GM12891 (cell line): Measurements from ENCODE around the gene LAMA2.

Experiments used
- PAX5 ChIP-seq: IDR thresholded peaks from 2 replicates; pipeline ENCODE4 v1.6.1; 2011; ENCODE audit warnings: low read length, moderate library complexity, mild to moderate bottlenecking; ENCODE audit not compliant: insufficient read depth, severe bottlenecking
- POLR2A ChIP-seq: IDR thresholded peaks from 2 replicates; pipeline ENCODE4 v1.6.1; 2011; ENCODE audit warnings: low read depth, low read length, control low read depth
- POLR2AphosphoS5 ChIP-seq: IDR thresholded peaks from 2 replicates; pipeline ENCODE4 v1.6.1; 2011; ENCODE audit warnings: low read depth, low read length, control low read depth
- POU2F2 ChIP-seq: IDR thresholded peaks from 2 replicates; pipeline ENCODE4 v1.6.1; 2011; ENCODE audit warnings: low read depth, mild to moderate bottlenecking, control low read depth, low read length, moderate library complexity
- SPI1 ChIP-seq: IDR thresholded peaks from 2 replicates; pipeline ENCODE4 v1.6.1; 2011; ENCODE audit warnings: low read depth, low read length, control low read depth
- TAF1 ChIP-seq: IDR thresholded peaks from 2 replicates; pipeline ENCODE4 v1.6.1; 2011; ENCODE audit warnings: low read depth, low read length, control low read depth

DNA sequence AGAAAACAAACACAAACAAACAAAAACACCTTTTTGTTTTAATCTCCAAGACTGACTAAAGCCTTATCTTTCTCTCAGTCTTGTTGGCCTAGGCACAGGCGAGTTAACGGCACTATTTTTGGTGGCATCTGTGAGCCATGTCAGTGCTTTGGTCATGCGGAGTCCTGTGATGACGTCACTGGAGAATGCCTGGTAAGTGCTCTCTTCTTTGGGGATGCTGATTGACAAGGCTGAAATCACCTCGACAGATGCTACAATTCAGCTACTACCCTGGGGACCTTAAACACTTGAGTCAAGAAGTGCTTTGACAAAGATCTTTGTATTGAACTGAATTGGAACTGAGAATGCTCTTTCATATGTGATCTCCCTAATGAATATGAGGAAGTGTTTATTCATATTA, 384.1 kb downstream of the LAMA2 start:
- no peak for TF ChIP-seq SPI1
- TF ChIP-seq POLR2A = no peak
- TF ChIP-seq POLR2AphosphoS5 = no peak
- no peak for TF ChIP-seq TAF1
- no peak for TF ChIP-seq POU2F2
- TF ChIP-seq PAX5 = no peak
